ENCODE measurements around the gene EMC1.
"Not testable (repeated sequence)": the region's sequence is repeated elsewhere in the genome, so short reads cannot be mapped to it uniquely, and the experiment has no call there.

Gene EMC1

DNA sequence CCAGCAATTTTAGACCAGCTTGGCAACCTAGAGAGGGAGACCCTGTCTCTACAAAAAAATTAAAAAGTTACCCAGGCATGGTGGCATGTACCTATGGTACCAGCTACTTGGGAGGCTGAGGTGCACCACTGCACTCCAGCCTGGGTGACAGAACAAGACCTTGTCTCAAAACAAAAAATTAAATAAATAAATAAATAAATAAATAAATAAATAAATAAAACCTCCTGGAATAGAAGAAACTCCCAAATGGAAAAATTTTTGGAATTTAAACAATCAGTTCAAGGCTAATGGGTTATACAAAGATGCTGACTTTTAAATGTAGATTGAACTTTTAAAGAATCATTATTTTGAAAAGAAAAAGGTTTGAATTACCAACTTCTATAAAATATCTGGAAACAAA is 63.5 kb downstream of the EMC1 start:
- DNase-seq = no peak

- no peak for DNase-seq
Measured at GRCh38 chr1:19186001-19186400, 65.3 kb downstream of the EMC1 start.

DNA sequence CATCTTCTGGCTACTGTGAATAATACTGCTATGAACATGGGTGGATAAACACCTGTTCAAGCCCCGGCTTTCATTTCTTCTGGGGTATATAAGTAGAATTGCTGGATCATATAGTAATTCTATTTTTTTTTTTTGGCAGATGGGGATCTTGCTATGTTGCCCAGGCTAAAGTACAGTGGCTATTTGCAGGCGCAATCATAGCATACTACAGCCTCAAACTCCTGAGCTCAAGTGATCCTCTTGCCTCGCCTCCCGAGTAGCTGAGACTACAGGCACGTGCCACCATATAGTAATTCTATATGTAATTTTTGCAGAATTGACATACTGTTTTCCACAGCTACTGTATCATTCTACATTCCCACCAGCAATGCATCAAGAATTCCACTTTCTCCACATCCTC is 69.1 kb downstream of the EMC1 start:
- no peak for DNase-seq

DNA sequence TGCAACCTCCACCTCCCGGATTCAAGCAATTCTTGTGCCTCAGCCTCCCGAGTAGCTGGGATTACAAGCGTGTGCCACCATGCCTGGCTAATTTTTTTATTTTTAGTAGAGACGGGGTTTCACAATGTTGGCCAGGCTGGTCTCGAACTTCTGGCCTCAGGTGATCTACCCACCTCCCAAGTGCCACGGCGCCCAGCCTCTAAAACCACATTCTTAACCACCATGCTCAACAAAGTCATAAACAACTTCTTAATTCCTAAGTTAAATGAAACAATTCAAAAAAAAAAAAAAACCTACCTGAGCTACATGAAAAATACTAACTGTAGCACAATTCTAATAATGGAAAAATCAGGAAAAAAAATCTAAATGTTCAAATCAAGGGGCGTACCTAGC is 71.1 kb downstream of the EMC1 start:
- DNase-seq = not testable (repeated sequence)

DNA sequence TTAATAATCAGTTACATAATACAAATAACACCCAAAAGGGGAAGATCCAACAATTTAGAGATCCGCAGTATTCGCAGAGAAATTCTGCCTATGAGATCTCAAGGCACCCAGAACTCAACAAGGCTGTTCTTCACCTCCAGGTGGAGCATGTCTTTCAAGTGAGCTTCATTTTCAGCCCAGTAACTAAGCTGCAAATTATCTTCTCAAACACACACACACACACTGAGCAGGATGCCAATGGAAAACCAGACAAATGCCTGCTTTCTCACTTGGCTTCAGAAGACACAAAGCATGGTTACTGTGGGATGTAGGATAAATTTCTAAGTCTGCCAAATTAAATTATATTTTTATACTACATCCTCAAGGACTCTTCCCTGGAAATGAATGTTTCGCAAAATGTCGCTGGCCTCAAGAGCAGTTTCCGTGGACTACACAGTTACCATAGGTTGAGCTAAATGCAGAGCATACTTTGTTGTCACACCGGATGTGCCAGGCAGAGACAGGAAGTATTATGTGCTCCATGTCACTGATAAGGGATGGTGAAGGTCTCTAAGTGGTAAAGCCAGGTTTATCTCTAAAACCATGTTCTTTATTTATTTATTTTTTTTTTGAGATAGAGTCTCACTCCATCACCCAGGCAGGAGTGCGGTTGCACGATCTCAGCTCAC is 71.6 kb downstream of the EMC1 start:
- no peak for DNase-seq

GRCh38 chr1:19178734-19179398 is 72.5 kb downstream of the EMC1 start:
- DNase-seq = no peak

GRCh38 chr1:19177811-19178210 is 73.5 kb downstream of the EMC1 start:
- DNase-seq = no peak

DNA sequence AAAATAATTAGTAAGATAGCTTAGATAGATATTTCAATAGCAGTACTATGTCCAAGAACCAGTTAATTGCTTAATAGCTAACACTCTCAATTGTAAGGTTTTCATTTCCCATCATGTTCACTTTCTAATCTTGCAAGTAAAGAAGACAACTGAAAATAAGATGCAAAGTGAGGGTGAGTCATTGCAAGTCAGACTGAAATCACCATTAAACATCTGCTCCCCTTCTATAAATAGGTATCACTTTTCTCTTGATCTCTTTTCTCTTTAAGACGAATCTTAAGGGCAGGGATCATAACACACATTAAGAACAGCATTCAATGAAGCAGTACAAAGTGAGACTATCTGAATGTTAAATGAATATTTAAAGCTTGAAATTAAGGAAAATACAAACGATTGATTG is 81.7 kb downstream of the EMC1 start:
- no peak for DNase-seq

GRCh38 chr1:19167140-19167539 is 84.2 kb downstream of the EMC1 start:
- DNase-seq = no peak

- DNase-seq = no peak
Measured at GRCh38 chr1:19166066-19166465, 85.3 kb downstream of the EMC1 start.

All from NCI-H1436 (cell line).